RCC 7860 (cell line): ENCODE measurements around the gene DPY19L3.
"Not testable (repeated sequence)": the region's sequence is repeated elsewhere in the genome, so short reads cannot be mapped to it uniquely, and the experiment has no call there.

ENCODE experiments used
- DNase-seq: peaks from one replicate; pipeline ENCODE4 v3.0.0-alpha.2; 2015; ENCODE audit warnings: low spot score
- FAIRE-seq: peaks from 2 replicates; lab custom pipeline; 2012; peaks lifted over from hg19 to GRCh38; lab: Jason Lieb, UNC

DPY19L3 gene

DNA sequence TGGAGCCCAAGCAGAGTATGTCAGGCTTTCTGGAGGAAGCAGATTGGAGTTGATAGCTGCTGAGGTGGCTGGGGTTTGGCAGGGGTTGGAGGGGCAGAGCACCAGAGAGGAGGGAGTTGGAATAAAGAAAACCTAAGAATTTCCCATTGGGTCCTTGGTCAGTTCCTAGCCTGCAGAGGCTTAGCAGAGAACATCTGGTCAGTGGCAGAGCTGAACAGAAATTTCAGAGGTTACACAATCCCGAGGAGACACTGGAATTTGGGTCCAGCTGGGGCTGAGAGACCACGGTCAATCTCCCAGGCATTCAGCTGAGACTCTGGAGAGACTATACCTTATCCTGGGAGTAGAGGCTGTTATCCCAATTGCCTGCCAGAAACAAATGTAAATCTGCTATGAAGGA lies 84.4 kb downstream of the DPY19L3 start:
- DNase-seq = no peak
- FAIRE-seq = no peak

DNA sequence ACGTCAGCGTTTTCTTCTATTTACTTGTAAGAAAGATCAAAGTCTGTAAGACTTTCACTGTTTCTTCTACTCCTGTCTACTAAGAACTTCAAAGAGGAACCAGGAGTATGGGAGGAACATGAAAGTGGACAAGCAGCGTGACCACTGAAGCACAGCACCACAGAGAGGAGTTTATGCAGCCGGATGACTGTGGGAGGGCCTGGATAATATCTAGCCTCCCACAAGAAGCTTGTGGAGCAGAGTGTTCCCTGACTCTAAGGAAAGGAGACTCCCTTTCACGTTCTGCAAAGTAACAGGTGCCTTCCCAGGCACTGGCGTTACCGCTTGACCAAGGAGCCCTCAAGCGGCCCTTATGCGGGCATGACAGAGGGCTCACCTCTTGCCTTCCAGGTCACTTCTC lies 91.8 kb downstream of the DPY19L3 start:
- FAIRE-seq = no peak
- no peak for DNase-seq

DNA sequence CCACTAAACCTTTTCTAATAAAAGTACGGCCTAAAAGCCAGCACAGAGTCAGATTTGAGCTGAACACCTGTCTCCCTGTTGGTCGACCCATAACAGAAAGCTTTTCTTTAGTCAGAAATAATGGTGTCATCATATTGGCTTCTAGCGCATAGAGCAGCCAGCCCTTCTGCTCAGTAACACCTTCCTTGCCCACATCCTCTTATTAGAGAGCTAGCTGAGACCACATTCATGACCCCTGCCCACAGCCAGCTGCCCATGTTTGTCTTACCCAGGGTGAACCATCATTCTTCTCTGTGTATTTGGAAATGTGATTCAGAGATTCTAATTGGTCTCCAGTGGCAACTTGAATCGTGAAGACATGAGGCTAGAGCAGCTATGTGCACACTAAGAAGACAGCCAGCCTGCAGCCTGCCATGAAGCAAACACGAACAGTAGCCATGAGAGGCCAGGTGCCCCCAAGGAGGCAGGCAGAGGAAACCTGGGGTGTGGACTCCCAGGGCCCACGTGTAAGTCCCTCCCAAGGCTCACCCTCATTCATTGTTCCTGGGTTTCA lies 93.2 kb downstream of the DPY19L3 start:
- no peak for FAIRE-seq
- DNase-seq = no peak

GRCh38 chr19:32512498-32512897 lies 106.9 kb downstream of the DPY19L3 start:
- FAIRE-seq, DNase-seq: not testable (repeated sequence)

GRCh38 chr19:32519023-32519422 lies 113.5 kb downstream of the DPY19L3 start:
- DNase-seq = no peak
- FAIRE-seq = no peak

- DNase-seq = no peak
- FAIRE-seq = no peak
Observed at GRCh38 chr19:32522967-32523366, 117.4 kb downstream of the DPY19L3 start.

- FAIRE-seq (no peak), DNase-seq (no peak)
Observed at GRCh38 chr19:32526895-32527294, 121.3 kb downstream of the DPY19L3 start.

DNA sequence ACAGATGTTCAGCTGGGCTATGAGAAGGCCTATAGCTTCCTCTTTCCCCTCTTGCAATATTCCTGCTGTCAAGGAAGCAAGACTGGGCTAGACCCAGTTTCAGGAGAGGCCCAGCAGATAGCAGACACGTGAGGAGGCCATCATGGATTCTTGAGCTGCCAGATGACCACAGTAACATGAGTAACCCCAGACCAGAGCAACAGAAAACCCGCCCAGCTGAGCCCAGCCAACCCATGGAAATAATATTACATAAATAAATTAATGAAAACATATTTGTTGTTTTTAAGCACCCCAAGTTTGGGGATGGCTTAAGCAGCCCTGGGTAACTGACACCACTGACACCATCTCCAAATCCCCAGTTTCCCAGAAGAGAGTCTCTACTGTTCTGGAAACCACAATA lies 125.2 kb downstream of the DPY19L3 start:
- DNase-seq = no peak
- no peak for FAIRE-seq

- no peak for FAIRE-seq
- no peak for DNase-seq
Observed at GRCh38 chr19:32532233-32532632, 126.7 kb downstream of the DPY19L3 start.
